GM19324 (cell line): ENCODE measurements around the gene CACNA1B.

Experiments
- ATAC-seq: cut with Tn5 transposase; IDR thresholded peaks from one replicate; pipeline ENCODE4 v1.9.1; 2021; ENCODE audit warnings: mild to moderate bottlenecking, moderate library complexity; ENCODE audit not compliant: unreplicated experiment, low FRiP score

Gene CACNA1B

GRCh38 chr9:137977571-137978261 lies 100.1 kb downstream of the CACNA1B start:
- ATAC-seq: no peak

GRCh38 chr9:137978262-137978714 lies 100.7 kb downstream of the CACNA1B start:
- ATAC-seq: no peak

GRCh38 chr9:137982200-137982599 lies 104.6 kb downstream of the CACNA1B start:
- ATAC-seq: no peak

GRCh38 chr9:137984005-137984404 lies 106.4 kb downstream of the CACNA1B start:
- no peak for ATAC-seq

- ATAC-seq: no peak
Measured at GRCh38 chr9:137984520-137985257, 107.1 kb downstream of the CACNA1B start.

- ATAC-seq: no peak
Measured at GRCh38 chr9:137985637-137986071, 108.1 kb downstream of the CACNA1B start.

GRCh38 chr9:137986268-137987099 lies 108.9 kb downstream of the CACNA1B start:
- no peak for ATAC-seq

- no peak for ATAC-seq
Measured at GRCh38 chr9:137987244-137988030, 109.9 kb downstream of the CACNA1B start.

- no peak for ATAC-seq
Measured at GRCh38 chr9:137988051-137988450, 110.5 kb downstream of the CACNA1B start.

- no peak for ATAC-seq
Measured at GRCh38 chr9:137988701-137989100, 111.1 kb downstream of the CACNA1B start.

- no peak for ATAC-seq
Measured at GRCh38 chr9:137989156-137989555, 111.6 kb downstream of the CACNA1B start.

- ATAC-seq: no peak
Measured at GRCh38 chr9:137989999-137990715, 112.6 kb downstream of the CACNA1B start.

- no peak for ATAC-seq
Measured at GRCh38 chr9:138003485-138004190, 126.1 kb downstream of the CACNA1B start.

- ATAC-seq: no peak
Measured at GRCh38 chr9:138006576-138007233, 129.1 kb downstream of the CACNA1B start.

- ATAC-seq: no peak
Measured at GRCh38 chr9:138007566-138007917, 130.0 kb downstream of the CACNA1B start.

GRCh38 chr9:138007918-138008841 lies 130.6 kb downstream of the CACNA1B start:
- ATAC-seq: no peak

GRCh38 chr9:138009016-138009802 lies 131.6 kb downstream of the CACNA1B start:
- no peak for ATAC-seq
